SK-N-DZ (cell line): ENCODE measurements around the gene RPL13.

Experiments
- DNase-seq: peaks from one replicate; pipeline ENCODE4 v3.0.0-alpha.2; 2015; ENCODE audit warnings: low spot score

The RPL13 gene

DNA sequence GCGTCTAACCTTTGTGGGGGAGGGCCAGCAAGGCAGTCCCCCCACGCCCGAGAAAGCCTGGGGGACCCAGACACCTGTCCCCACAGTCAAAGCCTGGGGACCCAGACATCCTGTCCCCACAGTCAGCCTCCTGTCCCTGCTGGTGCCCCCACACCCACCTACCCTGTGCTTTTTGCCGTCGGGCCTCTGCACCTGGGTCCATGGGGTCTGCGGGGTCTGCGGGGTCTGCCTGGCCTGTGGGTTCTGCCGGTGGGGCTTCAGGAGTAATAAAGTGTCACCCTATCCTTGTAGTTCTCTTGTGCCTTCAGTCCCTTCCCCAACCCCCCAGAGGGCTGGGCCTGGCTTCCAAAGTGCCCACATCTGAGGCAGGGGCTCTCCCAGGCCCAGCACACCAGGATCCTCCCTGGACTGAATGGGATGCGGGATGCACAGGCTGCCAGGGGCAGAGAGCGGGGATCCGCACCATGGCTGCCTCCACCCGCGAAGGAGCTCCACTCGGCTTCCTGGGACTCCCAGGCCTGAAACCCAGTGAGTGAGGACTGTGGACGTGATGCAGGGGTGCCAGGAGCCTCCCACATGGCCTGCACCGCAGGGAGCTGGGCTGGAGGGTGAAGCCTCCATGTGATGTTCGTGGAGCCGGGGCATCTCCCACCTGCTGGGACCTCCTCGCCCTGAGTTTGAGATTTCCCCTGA lies 36.6 kb downstream of the RPL13 start:
- DNase-seq, result no peak

DNA sequence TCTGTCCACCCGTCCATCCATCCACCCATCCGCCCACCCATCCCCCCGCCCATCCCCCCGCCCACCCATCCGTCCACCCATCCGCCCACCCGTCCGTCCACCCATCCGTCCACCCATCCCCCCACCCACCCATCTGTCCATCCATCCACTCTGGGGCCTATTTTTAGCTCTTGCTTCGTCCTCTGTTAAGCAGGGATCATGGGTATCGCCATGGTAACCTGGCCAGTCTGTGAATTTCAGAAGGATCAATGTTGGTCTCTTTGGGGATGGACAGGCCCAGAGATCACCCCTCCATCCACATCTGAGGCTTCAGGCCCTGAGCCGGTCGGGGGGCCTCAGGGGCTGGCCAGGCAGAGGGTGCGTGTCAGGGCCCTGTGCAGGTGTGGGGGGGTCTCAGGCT lies 37.7 kb downstream of the RPL13 start:
- DNase-seq, result no peak

DNA sequence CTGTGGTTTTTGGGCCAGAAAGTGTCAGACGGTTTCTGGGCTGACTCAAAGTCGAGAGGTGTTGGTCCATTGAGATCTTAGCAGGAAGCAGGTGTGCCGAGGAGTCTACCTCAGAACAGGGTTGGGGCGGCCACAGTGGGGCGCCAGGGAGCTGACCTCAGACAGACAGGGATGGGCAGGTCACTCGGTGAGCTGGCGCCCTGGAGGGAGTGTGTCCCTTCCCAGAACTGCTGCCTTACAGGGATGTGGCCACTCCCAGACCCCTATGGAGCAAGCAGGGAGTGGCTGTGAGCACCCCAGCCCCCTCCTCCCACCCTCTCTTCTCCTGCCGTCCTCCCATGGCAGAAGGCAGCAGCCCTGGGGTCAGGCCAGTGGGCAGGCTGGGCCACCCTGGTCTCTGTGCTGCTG lies 39.0 kb downstream of the RPL13 start:
- DNase-seq, result peak; percentile 72

DNA sequence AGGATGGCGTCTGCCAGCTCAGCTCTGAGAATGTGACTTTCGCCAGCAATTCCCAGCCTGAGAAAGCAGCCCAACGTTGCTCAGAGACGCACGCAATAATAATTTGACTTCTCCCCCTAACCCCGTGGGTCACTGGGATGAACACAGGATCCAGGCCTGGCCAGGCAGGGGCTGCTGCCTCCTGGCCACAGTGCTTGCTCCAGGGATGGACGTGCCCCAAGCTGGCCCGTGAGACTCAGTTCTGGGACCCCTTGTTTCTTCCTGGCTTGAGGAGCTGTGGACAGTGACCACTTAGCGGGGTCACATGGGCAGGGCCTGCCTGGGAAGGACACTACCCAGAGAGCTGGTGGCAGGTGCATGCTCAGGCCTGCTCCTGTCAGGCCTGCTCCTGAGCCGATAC lies 39.4 kb downstream of the RPL13 start:
- no peak for DNase-seq

DNA sequence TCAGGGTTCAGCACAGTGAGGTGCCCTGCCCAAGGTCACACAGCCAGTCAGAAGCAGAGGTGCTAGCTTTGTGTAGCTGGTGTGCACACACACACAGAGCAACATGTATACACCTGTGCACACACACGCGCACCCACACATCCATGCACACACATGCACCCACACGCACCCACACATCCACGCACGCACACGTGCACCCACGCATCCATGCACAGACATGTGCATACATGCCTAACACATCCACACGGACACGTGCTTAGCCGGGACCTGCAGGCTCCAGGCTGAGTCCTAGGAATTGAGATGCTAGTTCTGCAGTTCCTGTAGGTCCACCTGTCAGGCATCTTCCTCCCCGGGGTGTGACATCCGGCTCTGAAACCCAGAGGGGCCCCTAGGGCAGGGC lies 39.9 kb downstream of the RPL13 start:
- no peak for DNase-seq

DNA sequence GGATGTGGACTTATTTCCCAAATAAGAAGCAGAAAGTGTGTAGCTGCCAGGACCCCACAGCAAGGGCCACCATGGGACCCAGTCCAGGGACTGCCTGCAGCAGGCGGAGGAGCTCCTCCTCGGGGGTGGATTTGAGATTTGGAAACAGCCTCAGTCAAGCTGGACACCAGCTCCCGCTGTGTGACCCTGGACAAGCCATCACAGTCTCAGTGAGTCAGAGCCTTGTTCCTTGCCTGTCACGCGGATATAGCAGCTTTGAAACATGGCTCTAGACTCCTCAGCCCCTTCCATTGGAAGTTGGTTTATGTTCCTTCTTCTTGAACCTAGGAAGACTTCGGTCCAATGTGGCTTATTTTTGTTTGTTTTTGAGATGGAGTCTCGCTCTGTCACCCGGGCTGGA lies 40.5 kb downstream of the RPL13 start:
- DNase-seq, result no peak

DNA sequence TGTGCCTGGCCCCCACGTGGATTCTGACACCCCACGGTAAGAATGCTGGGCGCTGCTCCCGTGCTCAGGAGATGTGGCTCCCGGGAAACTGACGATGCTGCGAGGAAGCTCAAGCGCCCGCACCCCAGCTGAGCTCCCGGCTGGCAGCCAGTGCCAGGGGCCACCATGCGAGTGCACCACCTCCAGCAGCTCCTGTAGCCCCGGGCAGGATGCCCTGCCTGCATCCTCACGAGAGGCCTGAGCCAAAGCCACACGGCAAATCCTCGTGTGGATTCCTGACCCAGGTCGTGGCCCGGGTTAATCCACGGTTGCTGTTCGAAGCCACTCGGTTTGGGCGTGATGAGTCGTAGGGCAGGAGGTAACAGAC lies 41.4 kb downstream of the RPL13 start:
- DNase-seq, result no peak

DNA sequence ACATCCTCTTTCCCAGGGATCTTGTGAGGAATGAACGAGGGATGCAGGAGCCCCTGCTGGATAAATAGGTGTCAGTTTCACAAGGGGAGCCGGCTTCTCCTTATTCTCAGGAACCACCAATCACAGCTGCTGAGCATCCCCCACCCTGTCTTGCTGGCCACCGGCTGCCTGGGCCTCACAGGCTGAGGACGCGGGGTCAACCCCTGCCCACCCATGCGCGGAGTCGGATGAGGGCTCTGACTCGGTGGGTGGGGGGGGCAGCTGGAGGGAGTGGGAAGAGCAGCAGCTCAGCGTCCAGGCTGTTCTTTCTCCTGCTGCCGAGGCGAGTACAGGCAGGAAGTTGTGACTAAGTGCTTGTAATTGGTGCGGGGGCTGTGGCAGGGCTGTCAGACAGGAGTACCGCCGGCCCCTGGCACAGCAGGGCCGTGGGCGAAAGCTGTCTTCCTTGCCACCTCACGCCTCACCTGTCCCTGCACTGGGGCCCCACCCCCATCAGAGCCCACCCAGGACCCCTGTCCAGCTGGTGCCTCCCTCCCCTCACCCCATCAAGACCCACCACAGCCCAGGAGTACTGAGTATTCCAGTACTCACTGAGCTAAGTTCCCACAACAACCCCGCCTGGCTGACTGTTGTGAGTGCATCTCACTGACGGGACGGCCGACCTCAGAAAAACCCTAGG lies 41.9 kb downstream of the RPL13 start:
- DNase-seq, result peak; percentile 78

DNA sequence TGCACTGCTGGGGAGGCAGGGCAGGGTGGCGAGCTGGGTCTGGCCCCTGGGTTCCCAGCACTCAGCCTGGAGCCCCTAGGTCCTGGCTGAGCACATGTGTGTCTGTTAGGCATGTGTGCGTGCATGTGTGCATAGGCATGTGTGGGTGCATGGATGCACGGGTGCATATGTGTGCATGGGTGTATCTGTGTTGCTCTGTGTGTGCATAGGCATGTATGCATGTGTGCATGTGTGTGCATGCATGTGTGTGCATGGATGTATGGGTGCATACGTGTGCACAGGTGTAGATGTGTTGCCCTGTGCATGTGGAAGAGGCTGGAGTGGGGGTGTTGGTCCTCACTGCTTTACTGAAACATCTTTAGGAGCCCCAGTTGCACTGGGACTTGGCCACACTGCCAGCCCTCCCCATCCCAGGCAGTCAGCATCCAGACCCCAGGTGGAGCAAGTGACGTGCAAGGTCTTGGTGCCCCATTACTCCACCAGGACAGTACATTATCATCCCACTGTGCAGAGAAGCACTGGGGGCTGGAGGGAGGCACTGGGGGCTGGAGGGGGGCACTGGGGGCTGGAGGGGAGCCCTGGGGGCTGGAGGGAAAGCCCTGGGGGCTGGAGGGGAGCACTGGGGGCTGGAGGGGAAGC lies 42.6 kb downstream of the RPL13 start:
- no peak for DNase-seq

DNA sequence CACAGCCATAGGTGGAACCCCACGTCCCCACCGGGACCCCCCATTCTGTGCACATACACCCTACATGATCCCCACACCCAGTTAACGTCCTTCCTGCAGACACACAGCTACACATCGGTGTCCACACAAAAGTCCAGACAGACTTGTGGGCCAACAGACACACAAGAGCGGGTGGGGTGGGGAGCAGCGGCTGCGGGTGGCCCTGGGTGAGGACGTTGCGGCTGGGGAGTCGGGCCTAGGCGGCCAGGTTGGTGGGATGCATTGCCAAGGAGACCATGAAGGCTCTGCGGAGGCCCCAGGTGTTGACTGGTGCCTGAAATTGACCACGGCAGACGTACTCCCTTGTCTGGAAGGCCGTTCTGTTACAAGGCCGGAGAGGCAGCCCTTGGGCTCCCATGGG lies 44.3 kb downstream of the RPL13 start:
- no peak for DNase-seq

DNA sequence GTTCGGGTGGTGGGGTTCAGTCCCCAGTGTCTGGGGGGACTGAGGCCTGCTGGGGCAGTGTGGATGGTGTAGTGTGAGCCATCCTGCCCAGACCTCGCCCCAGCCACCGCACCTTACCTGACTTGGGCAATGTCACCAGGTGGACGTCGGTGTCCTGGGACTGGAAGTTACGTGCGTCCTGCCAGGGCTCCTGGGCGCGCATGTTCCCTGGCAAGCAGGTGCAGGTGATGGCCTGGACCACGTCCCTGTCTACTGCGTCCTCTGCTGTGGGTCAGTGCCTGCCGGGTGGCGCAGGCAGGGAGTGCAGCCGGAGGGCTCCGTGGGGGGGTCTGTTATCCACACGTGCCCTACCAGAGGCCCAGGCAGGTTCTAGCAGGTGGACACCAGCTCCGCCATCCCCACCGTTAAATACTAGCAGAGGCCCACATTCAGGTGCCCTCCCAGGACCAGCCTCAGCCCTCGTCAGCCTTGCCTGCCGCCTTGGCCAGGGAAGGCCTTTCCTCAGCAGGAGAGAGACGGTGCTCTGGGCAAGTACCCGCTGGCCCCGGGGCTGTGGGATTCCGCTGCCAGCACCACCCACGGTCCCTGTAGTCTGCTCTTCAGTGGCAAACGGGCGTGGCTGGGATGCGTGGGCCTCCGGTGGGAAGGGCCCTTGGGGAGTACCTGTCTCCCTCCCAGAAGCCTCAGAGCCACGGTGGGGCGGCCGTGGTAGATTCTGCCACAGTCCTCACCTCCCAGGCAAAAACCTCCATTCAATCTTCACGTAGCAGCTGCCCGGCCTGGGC lies 44.9 kb downstream of the RPL13 start:
- no peak for DNase-seq

DNA sequence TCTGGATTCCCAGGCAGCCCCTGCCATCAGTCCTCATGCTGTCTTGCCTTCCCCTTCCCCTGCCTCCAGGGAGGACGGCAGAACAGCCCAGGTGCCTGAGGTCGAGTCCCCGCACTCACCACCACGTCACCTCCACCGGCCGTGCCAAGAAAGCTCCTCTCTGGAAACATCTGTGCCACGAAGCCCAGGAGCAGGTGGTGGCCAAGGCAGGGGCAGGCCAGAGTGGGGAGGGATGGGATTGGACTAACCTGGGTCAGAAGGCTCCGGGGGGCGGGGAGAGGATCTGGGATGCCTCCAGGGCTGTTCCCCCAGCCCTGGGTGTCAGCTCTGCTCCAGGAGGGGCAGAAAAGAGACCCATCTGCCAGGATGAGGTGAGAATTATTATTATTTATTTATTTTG lies 45.5 kb downstream of the RPL13 start:
- DNase-seq, result no peak

DNA sequence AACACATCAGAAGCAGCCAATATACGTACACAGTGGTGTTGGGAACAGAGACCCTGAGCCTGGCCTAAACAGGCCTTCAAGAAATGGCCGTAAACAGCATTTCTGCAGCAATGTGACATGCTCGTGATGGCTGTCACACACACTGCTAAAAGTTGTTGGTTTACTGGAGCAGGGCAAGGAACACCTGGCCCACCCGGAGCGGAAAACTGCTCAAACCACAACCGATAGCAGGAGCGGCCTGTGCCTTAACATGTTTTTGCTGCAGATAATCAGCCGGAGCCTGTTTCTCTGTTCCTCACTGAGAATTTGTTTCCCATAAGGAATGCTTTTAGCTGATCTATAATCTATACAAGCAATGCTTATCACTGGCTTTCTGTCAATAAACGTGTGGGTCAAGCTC lies 47.0 kb downstream of the RPL13 start:
- no peak for DNase-seq

DNA sequence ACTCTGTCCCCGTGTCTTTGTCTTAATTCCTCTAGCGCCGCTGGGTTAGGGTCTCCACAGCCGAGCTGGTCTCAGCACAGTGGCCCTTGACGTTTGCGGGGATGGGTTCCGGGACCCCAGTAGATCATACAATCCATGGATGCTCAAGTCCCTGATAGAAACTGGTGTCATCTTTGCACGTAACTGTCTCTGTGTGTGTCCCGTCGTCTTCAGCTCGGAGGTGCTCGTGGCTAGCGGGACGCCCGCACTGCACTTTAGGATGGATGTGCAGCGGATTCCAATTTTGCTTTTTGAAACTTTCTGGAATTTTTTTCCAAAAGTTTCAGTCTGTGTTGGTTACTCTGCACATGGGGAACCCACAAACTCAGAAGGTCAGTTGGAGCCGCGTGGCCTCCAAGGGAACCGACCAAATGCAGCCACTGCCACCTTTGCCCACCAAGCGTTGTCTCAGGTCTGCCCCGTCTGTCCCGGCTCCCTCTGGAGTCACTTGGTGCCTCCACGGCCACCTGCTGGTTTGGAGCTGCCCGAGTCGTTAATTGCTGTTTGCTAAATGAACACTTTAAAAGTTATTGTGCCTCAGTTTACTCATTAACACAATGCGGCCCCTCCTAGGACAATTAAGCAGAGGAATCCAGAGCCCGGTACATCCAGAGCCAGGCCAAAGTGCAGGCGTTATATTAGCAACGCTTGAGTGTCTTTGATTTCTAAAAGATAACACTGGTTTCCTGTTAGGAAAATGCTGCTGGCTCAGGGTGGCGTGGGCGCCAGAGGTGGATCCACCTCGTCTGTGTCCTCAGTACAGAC lies 47.7 kb downstream of the RPL13 start:
- DNase-seq, result no peak

DNA sequence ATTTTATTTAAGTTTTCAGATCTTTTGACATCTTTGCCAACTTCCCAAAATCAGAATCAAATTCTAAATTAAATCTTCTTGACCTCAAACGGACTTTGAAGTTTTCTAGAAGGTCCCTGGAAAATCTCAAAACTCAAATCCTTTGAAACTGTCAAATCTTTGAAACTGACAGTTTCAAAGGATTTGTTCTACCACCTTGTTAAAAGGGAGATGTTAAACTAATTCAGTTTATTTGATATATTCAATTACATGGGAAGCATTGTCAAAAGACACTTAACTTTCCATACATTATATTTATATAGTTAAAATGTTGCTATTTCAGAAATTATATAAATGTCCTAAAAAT lies 49.6 kb downstream of the RPL13 start:
- no peak for DNase-seq

DNA sequence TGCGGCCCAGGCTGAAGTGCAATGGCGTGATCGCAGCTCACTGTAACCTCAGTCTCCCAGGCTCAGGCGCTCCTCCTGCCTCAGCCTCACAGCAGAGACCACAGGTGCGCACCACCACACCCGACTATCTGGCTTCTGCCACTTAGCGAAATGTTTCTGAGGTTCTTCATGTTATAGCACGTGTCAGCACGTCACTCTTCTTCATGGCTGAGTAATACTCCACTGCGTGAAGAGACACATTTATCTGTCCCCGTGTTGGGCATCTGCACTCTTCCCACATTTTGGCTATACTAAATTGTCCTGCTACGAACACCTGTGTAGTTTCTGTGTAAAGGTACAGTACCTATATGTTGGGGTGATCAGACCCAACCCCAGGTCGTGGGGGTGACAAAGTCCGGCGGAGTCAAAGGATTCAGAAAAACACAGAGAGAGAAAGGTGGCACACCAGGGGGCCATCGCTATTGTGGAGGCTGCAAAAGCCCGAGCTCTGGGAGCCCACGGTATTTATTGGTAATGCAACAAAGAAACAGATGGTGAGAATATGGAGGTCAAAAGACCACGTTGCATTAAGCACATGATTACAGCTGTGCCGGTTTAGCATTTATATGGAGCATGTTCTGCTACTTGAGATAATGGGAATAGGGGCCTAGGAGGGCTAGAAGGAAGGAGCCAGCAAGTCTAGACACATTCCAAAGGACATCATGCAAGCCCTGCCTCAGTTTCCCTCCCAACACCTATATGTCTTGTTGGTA lies 52.1 kb downstream of the RPL13 start:
- DNase-seq, result no peak

DNA sequence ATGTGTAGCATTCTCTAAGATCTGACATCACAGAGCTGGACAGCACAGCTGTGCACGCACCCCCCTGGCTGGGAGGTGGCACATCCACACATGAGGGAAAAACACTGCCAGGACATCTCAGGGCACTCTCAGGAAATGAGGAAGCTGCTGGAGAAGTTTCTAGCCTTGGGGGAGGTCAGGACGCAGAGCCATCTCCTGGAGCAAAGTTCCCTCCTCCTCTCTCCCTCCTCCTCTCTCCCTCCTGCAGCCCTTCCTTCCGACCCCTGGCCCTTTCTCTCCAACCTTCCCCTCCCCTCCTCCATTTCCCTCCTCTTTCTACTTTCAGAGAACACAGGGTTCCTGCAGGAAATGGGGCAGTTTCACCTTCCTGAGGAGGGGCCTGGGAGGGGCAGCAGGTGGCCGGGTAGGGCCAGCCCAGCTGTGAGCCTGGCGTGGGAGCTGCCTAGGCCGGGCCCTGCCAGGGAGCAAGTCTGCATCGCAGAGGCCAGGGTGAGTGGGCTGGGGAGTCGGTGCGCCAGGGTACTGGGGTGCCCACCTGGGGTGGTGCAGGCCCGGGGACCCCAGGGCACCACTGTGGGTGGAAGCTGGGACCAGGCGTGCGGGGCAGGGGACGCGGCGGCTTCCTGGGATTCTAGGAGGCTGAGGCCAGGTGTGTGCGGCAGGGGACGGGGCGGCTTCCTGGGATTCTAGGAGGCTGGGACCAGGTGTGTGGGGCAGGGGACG lies 52.9 kb downstream of the RPL13 start, which contains the start of gene DPEP1:
DPEP1 (plus strand) TSS at position 412 of the 723 bp plus-strand sequence. CDS start 16,769 bp downstream, outside the sequence.
- no peak for DNase-seq

DNA sequence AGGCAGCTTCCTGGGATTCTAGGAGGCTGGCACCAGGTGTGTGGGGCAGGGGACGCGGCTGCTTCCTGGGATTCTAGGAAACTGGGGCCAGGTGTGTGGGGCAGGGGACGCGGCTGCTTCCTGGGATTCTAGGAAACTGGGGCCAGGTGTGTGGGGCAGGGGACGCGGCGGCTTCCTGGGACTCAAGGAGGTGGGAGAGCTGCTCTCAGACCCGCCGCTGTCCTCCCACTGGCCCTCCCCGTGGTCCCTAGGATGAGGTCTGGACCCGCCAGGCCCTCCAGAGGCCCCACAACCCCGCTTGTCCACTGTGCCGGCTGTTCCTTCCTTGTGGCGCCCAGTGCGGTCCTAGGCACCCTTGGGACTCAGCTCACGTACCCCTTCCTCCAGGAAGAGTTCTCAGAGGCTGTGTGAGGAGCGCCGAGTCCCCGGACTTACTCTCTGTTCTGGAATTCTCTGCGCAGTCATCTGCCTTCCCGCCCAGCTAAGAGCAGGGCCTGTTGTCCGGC lies 53.5 kb downstream of the RPL13 start:
- no peak for DNase-seq
